OCI-LY3 (cell line): ENCODE measurements around the gene CADPS.

Source experiments
- CTCF ChIP-seq: fragments of 200-600, 300-600 bp; sonication (generic); IDR thresholded peaks from 2 replicates; pipeline ENCODE4 v1.5.1; 2014; ENCODE audit warnings: antibody characterized with exemption, low read length, low read depth
- EZH2phosphoT487 ChIP-seq: fragments of 200-600 bp; shearing (Covaris generic); IDR thresholded peaks from 2 replicates; pipeline ENCODE4 v1.6.1; 2018; ENCODE audit warnings: antibody characterized with exemption, mixed run types, low read depth

GRCh38 chr3:62538691-62539356, 336.4 kb downstream of the CADPS start:
- no peak for TF ChIP-seq CTCF
- no peak for TF ChIP-seq EZH2phosphoT487
